SK-N-SH treated with all-trans-retinoic acid at 6 μM for 48 hours (cell line): ENCODE results near the gene TIPRL.

ENCODE experiments used
- ATAC-seq: fragments of 200-7000 bp; cut with Tn5 transposase; 3 replicates; pipeline ENCODE4 v1.9.1; 2020; ENCODE audit warnings: mild to moderate bottlenecking, moderate library complexity
- ARNTL ChIP-seq: fragments of 450-650 bp; formaldehyde crosslinking; IDR thresholded peaks from 2 replicates; pipeline ENCODE4 v1.5.0; 2020; ENCODE audit warnings: low read depth, mild to moderate bottlenecking, moderate library complexity, borderline replicate concordance
- BACH2 ChIP-seq: fragments of 250-450 bp; sonication (Bioruptor Pico); IDR thresholded peaks from 2 replicates; pipeline ENCODE4 v1.9.0; 2021; ENCODE audit warnings: mild to moderate bottlenecking, borderline replicate concordance
- CSDC2 ChIP-seq: fragments of 250-450 bp; sonication (Bioruptor Pico); IDR thresholded peaks from 2 replicates; pipeline ENCODE4 v1.5.0; 2020; ENCODE audit warnings: mild to moderate bottlenecking, moderate library complexity
- CSRNP3 ChIP-seq: fragments of 250-450 bp; sonication (Bioruptor Pico); IDR thresholded peaks from 2 replicates; pipeline ENCODE4 v1.5.1; 2021; ENCODE audit warnings: mild to moderate bottlenecking, moderate library complexity
- ESRRG ChIP-seq: fragments of 250-450 bp; sonication (Bioruptor Pico); IDR thresholded peaks from 2 replicates; pipeline ENCODE4 v1.6.1; 2021; ENCODE audit warnings: mild to moderate bottlenecking
- GLIS3 ChIP-seq: fragments of 250-450 bp; sonication (Bioruptor Pico); IDR thresholded peaks from 2 replicates; pipeline ENCODE4 v1.5.0; 2020; ENCODE audit warnings: mild to moderate bottlenecking, moderate library complexity
- ISL1 ChIP-seq: fragments of 250-450 bp; sonication (Bioruptor Pico); IDR thresholded peaks from 2 replicates; pipeline ENCODE4 v2.1.2; 2022; ENCODE audit warnings: mild to moderate bottlenecking, moderate library complexity
- OSR1 ChIP-seq: fragments of 250-450 bp; sonication (Bioruptor Pico); IDR thresholded peaks from 2 replicates; pipeline ENCODE4 v1.8.0; 2022; ENCODE audit warnings: moderate library complexity, mild to moderate bottlenecking, inconsistent platforms
- POU6F1 ChIP-seq: fragments of 250-450 bp; sonication (Bioruptor Pico); IDR thresholded peaks from 2 replicates; pipeline ENCODE4 v1.8.0; 2021; ENCODE audit warnings: low read depth, mild to moderate bottlenecking, moderate library complexity, borderline replicate concordance
- PPARA ChIP-seq: fragments of 250-450 bp; sonication (Bioruptor Pico); IDR thresholded peaks from 2 replicates; pipeline ENCODE4 v1.5.0; 2020; ENCODE audit warnings: mild to moderate bottlenecking, borderline replicate concordance
- RARB ChIP-seq: fragments of 250-450 bp; sonication (Bioruptor Pico); IDR thresholded peaks from 2 replicates; pipeline ENCODE4 v1.8.0; 2021; ENCODE audit warnings: mild to moderate bottlenecking, moderate library complexity
- SNAI2 ChIP-seq: fragments of 250-450 bp; sonication (Bioruptor Pico); IDR thresholded peaks from 2 replicates; pipeline ENCODE4 v1.5.0; 2020; ENCODE audit warnings: mild to moderate bottlenecking, moderate library complexity
- TCF4 ChIP-seq: fragments of 250-450 bp; sonication (Bioruptor Pico); IDR thresholded peaks from 2 replicates; pipeline ENCODE4 v1.8.0; 2021; ENCODE audit warnings: mild to moderate bottlenecking, moderate library complexity, borderline replicate concordance
- TOX ChIP-seq: fragments of 250-450 bp; sonication (Bioruptor Pico); IDR thresholded peaks from 2 replicates; pipeline ENCODE4 v1.8.0; 2021; ENCODE audit warnings: mild to moderate bottlenecking, moderate library complexity, borderline replicate concordance
- TSHZ2 ChIP-seq: fragments of 250-450 bp; sonication (Bioruptor Pico); IDR thresholded peaks from 2 replicates; pipeline ENCODE4 v1.5.0; 2020; ENCODE audit warnings: mild to moderate bottlenecking, moderate library complexity
- ZC3H10 ChIP-seq: fragments of 250-450 bp; sonication (Bioruptor Pico); IDR thresholded peaks from 2 replicates; pipeline ENCODE4 v1.5.1; 2021; ENCODE audit warnings: mild to moderate bottlenecking, moderate library complexity
- ZFP30 ChIP-seq: fragments of 450-650 bp; formaldehyde crosslinking; IDR thresholded peaks from 2 replicates; pipeline ENCODE4 v1.5.0; 2022; ENCODE audit warnings: mild to moderate bottlenecking, moderate library complexity
- ZNF565 ChIP-seq: fragments of 450-650 bp; formaldehyde crosslinking; conservative IDR thresholded peaks from 2 replicates; pipeline ENCODE4 v1.5.0; 2020; ENCODE audit warnings: low read depth, mild to moderate bottlenecking, moderate library complexity
- ZNF70 ChIP-seq: fragments of 450-650 bp; formaldehyde crosslinking; IDR thresholded peaks from 2 replicates; pipeline ENCODE4 v1.5.0; 2020; ENCODE audit warnings: mild to moderate bottlenecking, moderate library complexity
- ZNF8 ChIP-seq: fragments of 450-650 bp; formaldehyde crosslinking; IDR thresholded peaks from 2 replicates; pipeline ENCODE4 v1.5.0; 2020; ENCODE audit warnings: mild to moderate bottlenecking, moderate library complexity
- TF ChIP-seq, protein P1 (sequence below): fragments of 250-450 bp; sonication (Bioruptor Pico); IDR thresholded peaks from 2 replicates; pipeline ENCODE4 v1.8.0; 2020; ENCODE audit warnings: mild to moderate bottlenecking, moderate library complexity, borderline replicate concordance
- TF ChIP-seq, protein P2 (sequence below): fragments of 250-450 bp; sonication (Bioruptor Pico); IDR thresholded peaks from 2 replicates; pipeline ENCODE4 v1.5.1; 2020; ENCODE audit warnings: low read depth, mild to moderate bottlenecking, moderate library complexity

The TIPRL gene

DNA sequence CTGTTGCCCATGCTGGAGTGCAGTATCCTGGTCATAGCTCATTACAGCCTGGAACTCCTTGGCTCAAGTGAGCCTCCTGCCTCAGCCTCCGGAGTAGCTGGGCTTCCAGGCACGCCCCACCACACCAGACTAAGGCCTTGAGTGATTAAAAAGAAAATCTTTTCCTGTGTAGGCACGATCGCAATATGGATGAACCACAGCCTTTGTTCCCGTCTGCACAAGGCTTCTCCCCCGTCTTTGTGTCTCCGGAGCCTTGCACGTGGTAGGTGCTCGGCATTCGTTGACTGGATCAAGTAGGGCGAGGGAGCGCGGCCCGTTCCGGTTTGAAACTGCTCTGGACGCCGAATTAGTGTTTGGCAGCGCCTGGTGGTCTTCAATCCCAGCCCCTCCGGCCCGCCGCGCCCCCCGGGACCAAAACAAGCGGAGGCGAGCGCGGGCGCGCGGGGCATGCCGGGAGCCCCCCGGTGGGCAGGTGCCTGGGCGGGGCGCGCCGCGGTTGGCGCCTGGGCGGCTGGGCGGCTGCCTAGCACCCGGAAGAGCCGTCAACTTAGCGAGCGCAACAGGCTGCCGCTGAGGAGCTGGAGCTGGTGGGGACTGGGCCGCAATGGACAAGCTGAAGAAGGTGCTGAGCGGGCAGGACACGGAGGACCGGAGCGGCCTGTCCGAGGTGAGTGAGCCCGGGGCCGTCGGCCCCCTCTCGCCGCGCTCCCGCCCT lies 46.9 kb downstream of the TIPRL start, which contains the start of gene SFT2D2 (continued):
- TF ChIP-seq ARNTL (CRISPR knock-in tag): no peak

DNA sequence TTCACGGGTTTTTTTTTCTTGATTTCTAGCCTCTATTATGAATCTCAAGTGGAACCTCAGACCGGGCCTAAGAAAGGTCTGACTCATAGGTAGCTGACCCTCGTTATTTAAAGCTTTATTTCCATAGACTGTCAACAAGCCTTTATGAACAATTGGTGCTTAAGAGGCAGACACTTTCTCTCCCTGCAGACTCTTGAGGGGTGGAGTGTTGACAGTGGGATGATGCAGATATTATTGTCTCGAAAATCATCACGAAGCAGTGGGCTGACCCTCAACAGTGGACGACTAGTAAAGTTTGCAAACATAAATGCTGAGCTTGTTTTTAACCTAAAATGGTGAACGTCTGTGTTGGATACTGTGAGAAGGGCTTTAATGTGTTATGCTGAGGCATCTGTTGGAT lies 48.9 kb downstream of the TIPRL start:
- no peak for ATAC-seq
- TF ChIP-seq SNAI2 (no peak), ZC3H10 (CRISPR knock-in tag) (no peak), TOX (no peak; the same call in 1 of the 2 replicates), GLIS3 (no peak), ZFP30 (CRISPR knock-in tag) (no peak), RARB (CRISPR knock-in tag) (no peak), POU6F1 (no peak), ISL1 (no peak), CSDC2 (CRISPR knock-in tag) (no peak), ESRRG (CRISPR knock-in tag) (no peak), ZNF8 (CRISPR knock-in tag) (no peak), OSR1 (CRISPR knock-in tag) (no peak), TCF4 (CRISPR knock-in tag) (no peak), ZNF565 (CRISPR knock-in tag) (no peak), BACH2 (CRISPR knock-in tag) (no peak), CSRNP3 (CRISPR knock-in tag) (no peak), TSHZ2 (CRISPR knock-in tag) (no peak)
- TF ChIP-seq, protein P1, sequence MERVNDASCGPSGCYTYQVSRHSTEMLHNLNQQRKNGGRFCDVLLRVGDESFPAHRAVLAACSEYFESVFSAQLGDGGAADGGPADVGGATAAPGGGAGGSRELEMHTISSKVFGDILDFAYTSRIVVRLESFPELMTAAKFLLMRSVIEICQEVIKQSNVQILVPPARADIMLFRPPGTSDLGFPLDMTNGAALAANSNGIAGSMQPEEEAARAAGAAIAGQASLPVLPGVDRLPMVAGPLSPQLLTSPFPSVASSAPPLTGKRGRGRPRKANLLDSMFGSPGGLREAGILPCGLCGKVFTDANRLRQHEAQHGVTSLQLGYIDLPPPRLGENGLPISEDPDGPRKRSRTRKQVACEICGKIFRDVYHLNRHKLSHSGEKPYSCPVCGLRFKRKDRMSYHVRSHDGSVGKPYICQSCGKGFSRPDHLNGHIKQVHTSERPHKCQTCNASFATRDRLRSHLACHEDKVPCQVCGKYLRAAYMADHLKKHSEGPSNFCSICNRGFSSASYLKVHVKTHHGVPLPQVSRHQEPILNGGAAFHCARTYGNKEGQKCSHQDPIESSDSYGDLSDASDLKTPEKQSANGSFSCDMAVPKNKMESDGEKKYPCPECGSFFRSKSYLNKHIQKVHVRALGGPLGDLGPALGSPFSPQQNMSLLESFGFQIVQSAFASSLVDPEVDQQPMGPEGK: no peak
- TF ChIP-seq, protein P2, sequence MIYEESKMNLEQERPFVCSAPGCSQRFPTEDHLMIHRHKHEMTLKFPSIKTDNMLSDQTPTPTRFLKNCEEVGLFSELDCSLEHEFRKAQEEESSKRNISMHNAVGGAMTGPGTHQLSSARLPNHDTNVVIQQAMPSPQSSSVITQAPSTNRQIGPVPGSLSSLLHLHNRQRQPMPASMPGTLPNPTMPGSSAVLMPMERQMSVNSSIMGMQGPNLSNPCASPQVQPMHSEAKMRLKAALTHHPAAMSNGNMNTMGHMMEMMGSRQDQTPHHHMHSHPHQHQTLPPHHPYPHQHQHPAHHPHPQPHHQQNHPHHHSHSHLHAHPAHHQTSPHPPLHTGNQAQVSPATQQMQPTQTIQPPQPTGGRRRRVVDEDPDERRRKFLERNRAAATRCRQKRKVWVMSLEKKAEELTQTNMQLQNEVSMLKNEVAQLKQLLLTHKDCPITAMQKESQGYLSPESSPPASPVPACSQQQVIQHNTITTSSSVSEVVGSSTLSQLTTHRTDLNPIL (CRISPR knock-in tag): no peak

- ATAC-seq: no peak
- no peak for TF ChIP-seq ESRRG (CRISPR knock-in tag)
- TF ChIP-seq ZC3H10 (CRISPR knock-in tag): no peak
- TF ChIP-seq OSR1 (CRISPR knock-in tag): no peak
- no peak for TF ChIP-seq BACH2 (CRISPR knock-in tag)
- no peak for TF ChIP-seq GLIS3
- TF ChIP-seq ISL1: no peak
- TF ChIP-seq ZNF8 (CRISPR knock-in tag): no peak
- no peak for TF ChIP-seq CSDC2 (CRISPR knock-in tag)
- no peak for TF ChIP-seq ZNF565 (CRISPR knock-in tag)
- no peak for TF ChIP-seq ARNTL (CRISPR knock-in tag)
- no peak for TF ChIP-seq PPARA (CRISPR knock-in tag)
- TF ChIP-seq TSHZ2 (CRISPR knock-in tag): no peak
- no peak for TF ChIP-seq ZNF70 (CRISPR knock-in tag)
- no peak for TF ChIP-seq TCF4 (CRISPR knock-in tag)
- TF ChIP-seq, protein P2 (CRISPR knock-in tag): no peak
Measured at GRCh38 chr1:168229893-168230292, 51.1 kb downstream of the TIPRL start.
